Measurements from ENCODE around the gene ACAD11.

- TF ChIP-seq FOXA1 (IDR thresholded peaks at IDR 0.05) (no peak), BHLHE40 (IDR thresholded peaks at IDR 0.05; ENCODE audit: borderline replicate concordance) (no peak), TARDBP (IDR thresholded peaks at IDR 0.05) (no peak)
Measured at GRCh38 chr3:132564070-132564465, 95.5 kb downstream of the ACAD11 start.
